Adrenal gland (tissue), 5 donors: ENCODE results near the gene RPIA.
"Not testable (repeated sequence)": the region's sequence is repeated elsewhere in the genome, so short reads cannot be mapped to it uniquely, and the experiment has no call there.

Source experiments
- CTCF ChIP-seq, 6 experiments: fragments of 450-650 bp in 4 of 6; fragments of 200-600 bp in 2 of 6; sonication (generic) in 1 of 6; IDR thresholded peaks; 1 replicate in 5 of 6; 2 replicates in 1 of 6; pipeline versions ENCODE4 v1.5.1 to v1.8.0; 2016 to 2021; ENCODE audit warnings: antibody characterized with exemption in 6 of 6, mild to moderate bottlenecking in 2 of 6, moderate library complexity in 1 of 6
- POLR2A ChIP-seq, 2 donors: fragments of 450-650 bp; IDR thresholded peaks; one replicate each; pipeline ENCODE4 v1.6.1; 2017; ENCODE audit warnings: antibody characterized with exemption in 2 of 2, mild to moderate bottlenecking in 2 of 2, moderate library complexity in 1 of 2
- donor health status: DM: no; HTN: no; CAD: no.

GRCh38 chr2:88796523-88796922 lies 105.0 kb downstream of the RPIA start:
- TF ChIP-seq CTCF, POLR2A (IDR thresholded peaks at IDR 0.05): not testable (repeated sequence)
